ENCODE data around the gene UBE2QL1.

Gene UBE2QL1

DNA sequence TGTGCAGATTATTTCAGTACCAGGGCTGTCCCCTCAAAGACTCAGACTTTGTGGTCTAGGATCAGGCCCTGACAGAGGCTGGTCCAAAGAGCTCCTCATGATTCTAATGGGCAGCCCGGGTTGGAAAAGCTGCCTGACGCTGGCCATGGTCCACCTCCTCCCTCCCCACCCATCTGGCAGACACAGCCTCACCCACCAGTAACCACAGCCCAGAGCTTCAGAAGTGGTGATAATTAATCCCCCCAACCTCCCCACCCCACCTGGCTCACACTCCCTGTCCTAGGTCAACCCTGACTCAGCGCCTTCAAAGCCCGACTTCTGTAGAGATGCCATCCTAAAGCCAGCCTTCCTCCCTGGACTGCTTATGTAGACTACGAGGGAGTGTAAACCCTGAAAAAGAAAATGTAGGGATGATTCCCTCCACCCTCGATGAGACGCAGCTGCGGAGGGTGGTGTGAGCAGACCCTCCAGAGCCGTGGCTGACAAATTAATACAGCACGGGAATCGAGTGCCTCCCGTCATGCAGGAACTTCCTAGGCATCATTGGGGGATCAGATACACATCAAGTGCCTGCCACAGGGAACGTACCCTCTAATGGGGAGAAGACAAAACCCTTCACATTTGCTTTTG is 7.0 kb downstream of the UBE2QL1 start:
- DNase-seq: peak; percentile 70

DNA sequence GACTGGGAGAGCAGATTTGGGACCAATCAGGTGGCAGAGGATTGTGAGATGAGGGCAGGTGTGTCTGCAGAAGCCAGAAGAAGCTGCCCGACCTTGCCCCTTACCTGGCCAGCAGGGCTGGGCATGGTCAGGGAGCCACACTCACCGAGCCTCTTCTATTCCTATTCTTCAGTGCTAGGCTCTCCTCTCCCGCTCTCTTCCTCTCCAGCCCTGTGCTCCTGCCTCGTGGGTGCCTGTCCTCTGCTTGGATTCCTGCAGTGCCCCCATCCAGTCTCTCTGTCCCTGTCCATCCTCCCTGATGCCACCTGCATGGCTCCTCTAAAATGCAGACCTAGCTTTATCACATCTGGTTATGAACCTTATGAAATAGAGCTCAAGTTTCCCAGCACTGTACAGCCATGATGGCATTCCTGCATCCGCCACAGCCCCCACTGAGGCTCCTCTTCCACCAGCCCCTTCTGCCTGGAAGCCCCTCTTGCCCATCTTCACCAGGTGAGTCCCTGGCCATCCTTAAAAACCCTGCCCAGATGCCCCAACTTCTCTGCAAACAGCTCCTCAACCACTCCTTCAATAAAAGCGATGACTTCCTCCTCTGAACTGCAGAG is 8.2 kb downstream of the UBE2QL1 start:
- no peak for DNase-seq

DNA sequence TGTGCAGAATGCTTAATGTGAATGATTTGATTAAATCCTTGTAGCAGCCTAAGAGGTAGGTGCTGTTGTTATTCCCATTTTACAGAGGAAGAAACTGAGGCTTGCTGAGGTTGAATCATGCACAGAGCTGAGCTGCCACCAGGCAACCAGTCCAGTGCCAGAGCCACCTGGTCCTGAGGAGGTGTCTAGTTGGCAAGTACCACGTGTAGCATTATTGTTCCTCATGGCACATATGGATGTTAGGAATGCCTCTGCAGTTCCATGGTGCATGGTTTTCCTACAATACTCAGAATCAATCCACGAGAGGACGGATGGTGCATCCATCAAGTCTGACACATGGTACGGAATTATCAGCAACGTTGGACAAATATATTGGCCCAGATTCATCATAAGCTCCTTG is 8.9 kb downstream of the UBE2QL1 start:
- no peak for DNase-seq

DNA sequence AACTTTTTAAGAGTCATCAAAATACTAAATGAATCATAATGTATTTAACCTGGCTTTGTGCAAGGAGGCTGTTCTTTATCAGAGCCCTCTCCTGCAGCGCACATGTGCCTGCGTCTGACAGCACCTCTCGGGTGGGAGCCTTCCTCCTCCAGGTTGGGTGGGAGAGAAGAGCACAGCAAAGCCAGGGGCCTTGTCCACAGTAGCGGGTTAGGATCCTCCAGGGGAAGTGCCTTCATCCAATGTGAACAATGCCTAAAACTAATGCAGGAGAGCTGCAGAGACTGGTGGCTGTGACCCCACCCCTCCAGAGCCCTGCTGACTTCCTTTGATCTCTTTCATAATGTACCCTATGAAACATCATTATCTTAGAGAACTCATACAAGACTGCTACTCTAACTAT is 10.2 kb downstream of the UBE2QL1 start:
- DNase-seq: no peak

DNA sequence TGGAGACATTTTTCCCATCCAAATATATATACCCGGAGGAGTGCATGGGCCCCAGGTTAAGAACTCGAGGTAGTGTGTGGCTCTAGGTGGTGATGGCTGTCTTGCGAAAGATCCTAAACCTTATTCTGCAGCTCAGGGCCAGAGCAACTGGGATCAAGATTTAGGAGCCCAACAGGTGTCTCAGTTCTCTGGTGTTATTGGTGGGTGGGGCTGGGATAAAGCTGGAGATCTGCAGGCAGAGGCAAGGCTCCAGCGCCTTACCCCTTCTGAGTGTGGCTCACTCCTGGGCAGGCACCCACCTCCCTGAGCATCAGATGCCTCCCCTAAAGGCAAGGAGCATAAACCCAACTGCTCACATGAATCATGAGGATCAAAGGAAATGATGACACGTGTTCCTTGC is 11.2 kb downstream of the UBE2QL1 start:
- DNase-seq: peak; percentile 3

- DNase-seq: no peak
These were observed 12.3 kb downstream of the UBE2QL1 start for GRCh38 chr5:6461006-6461405.

DNA sequence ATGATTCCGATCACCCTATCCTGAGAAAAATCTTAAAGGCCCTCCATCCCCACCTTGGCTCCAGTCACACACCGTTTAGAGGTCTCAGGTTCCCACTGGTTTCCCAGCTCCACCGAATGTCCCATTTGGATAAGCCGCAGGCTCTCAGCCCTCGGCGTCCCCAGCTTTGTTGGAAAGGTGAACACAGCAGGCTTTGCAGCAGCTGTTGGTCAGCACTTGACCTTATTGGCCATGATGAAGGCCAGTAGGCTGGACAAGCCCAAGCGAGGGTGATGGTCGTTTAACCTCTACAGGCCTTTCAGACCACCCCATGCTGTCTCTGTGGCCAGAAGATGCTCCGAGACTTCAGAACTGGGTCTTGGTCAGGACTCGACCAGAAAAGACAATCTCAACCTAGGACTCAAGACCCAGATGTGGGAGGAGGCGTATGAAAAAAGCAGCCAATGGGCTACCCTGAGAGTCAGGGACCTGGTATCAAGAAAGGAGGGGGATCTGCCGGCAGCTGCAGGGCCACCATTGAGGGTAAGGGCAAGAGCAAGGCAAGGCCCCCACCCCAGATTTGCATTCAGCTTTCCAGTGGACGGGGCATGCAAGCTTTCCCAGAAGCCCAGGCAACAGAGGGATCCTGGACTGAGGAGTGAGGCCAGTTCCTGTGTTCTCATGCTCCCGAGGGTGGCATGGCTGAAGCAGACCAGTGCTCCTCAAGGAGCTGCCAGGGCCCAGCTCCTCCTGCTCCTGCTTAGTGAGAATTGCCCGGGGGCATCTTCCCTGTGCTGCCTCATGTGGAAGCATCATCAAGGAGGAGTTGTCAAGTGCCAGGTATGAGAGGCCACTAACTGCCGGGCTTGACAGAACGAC is 13.4 kb downstream of the UBE2QL1 start:
- DNase-seq: no peak

DNA sequence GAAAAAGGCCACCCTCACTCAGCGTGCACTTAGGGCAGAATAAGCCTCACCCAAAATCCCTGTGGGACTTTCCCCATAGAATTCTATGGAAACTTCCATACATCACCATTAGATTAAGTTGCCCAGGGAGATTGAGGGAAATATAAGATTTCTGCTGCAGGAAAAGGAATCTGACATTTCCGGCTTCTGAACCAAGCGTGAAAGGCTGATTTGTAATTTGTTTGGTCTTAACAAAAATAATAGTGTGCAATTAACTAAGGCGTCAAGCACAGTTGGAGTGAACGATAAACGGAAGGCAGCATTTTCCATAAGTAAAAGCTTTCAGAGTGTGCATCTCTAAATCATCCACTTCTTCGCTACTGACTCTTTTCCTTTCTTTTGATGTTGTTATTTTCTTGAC is 14.0 kb downstream of the UBE2QL1 start:
- DNase-seq: no peak

DNA sequence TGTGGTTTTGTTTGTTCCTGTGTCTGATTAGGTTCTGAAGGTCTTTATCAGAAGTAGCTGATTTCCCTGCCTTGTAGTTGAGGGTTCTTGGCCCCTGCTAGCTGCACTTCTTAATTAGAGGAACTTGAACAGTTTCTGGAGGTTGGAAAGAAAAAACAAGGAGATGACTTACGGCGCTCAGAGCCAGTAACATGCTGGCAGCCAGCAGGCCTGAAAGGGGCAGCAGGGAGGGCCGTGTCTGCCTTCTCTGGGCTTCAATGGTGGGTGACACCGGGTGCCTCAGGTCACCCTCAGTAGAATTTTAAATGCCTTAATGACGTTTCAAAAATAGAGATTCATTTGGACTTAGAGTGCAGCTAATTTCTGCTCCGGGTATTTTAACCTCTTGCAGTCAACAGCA is 15.8 kb downstream of the UBE2QL1 start:
- DNase-seq: no peak

DNA sequence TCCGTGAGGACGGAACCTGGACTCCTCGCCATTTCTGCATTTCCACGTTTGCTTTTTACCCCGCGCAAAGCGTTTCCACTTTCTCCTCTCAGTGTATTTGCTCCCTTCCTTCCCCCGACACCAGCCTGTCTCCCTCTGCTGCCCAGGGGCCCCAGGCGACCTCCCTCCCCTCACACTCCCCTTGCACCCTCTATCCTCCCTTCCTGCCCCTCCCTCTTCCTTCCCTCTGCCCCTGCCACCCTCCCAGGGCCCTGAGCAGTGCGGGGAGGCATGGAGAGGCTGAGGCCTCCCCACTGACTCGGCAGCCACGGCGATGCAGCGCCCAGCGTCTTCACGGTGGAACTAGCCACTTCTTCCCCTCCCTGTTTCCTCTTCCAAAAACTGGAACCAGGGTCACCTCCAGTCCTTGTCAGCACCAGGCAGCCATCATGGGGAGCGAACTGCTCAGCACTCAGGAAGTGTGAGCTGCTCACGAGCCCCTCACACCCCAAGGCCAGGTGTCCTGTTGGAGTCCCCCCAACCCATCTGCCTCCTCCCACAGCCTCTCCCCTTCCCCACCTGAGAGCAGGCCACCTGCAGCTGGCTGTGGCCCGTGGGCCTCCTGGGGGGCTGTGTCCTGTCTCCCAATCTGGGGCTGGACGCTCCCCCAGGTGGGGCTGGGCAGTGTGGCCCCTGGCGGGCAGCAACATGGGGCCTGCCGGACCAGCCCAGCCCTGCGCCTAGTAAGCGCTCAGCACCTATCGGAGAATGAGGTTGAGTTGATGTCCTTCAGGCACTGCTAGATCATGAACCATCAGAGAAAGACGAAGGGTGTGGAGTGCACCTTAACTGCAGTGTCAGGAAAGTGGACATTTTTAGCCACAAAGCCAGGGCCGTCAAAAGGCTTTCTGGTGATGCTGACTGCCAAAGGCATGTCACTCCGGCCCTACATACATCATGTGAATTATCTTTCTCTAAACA is 17.5 kb downstream of the UBE2QL1 start:
- DNase-seq: no peak

DNA sequence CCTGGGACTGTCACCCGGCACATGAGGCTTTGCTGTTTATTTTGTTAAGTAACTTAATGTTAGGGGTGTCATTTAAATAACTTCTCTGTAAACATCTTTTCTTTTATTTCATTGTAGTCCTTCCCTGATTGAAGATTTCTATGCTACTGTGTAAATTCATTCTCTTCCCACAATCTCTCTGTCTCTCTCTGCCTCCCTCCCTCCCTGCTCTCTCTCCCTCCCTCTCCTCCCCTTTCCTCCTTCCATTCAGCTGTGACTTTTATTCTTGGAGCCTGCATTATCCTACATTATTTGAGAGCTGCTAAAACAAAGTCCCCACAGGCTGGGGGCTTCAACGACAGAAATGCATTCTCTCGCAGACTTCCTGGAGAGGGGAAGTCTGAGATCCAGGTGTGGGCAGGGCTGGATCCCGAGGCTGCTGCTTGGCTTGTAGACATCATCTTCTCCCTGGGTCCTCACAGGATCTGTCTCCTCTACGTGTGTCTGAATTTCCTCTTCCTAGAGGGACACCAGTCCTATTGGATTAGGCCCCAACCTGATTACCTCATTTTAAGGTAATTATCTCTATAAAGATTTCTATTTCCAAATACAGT is 18.4 kb downstream of the UBE2QL1 start:
- peak; percentile 3 for DNase-seq

- no peak for DNase-seq
These were observed 18.9 kb downstream of the UBE2QL1 start for GRCh38 chr5:6467591-6467990.

GRCh38 chr5:6468104-6468503 is 19.4 kb downstream of the UBE2QL1 start:
- no peak for DNase-seq

- no peak for DNase-seq
These were observed 20.2 kb downstream of the UBE2QL1 start for GRCh38 chr5:6468870-6469269.

DNA sequence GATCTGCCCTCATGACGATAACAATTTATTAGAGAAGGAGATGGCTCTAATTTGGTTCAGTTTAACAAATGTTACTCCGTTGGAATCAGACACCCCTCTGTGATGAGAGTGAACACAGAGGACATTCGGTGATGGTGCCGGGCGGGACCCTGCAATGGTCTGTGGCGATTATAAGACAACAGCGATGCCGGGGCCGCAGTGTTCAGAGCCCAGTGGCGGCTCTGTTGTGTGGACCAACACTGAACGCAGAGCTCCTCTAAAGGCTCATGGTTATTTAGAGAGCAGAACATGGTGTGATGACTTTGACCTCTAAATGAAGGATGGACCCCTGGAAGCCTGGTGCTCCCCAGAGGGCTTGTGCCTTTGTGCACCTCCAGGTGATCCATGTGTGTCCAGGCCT is 21.2 kb downstream of the UBE2QL1 start:
- no peak for DNase-seq

DNA sequence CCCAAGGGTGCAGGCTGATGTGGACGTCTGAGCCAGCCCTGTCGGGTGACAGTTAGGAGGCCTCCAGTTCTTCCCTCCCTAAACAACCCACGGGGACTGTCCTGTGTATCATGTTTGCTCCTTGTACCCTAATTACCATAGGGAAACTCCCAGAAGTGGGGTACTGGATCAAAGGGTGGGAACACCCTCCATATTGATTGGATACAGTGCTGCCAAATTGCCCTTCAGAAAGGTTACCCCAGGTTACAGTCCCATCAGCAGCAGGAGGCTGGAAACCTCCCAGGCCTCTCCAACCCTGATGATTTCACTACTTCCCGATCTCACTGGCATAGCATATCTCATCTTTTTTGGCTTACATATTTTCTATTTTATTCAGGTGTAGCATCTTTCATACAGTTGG is 22.0 kb downstream of the UBE2QL1 start:
- DNase-seq: no peak

DNA sequence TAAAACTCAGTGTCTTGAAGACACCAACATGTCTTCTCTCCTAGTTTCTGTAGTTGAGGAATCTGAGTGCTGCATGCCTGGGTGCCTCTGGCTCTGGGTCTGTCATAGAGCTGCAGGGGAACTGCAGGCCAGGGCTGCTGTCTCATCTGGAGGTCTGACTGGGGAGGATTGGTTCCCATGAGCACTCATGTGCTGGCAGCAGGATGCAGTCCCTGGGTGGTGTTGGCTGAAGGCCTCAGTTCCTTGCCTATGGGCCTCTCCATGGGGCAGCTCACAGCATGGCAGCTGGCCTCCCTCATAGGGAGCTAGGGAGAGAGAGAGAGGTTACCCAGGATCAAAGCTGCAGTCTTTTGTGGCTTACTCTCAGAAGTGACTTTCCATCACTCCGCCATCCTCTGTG is 22.6 kb downstream of the UBE2QL1 start:
- DNase-seq: no peak

DNA sequence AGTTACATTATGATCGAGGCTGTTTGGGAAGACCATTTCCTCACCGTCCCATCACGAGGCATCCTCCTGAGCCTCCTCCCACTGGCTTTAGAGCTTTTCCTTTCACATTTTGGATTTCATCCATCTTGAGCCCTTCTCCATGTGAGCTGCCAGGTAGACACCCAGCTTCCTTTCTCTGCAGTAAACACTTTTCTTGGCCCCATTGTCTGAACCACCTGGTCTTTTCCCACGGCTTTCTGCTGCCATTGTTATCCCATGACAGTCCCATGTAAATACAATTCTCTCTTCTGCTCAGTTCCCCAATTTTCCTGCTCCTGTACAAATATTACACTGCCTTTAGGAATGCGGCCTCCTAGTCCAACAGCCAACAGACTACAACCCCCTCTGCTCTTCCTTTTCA is 24.1 kb downstream of the UBE2QL1 start:
- no peak for DNase-seq

DNA sequence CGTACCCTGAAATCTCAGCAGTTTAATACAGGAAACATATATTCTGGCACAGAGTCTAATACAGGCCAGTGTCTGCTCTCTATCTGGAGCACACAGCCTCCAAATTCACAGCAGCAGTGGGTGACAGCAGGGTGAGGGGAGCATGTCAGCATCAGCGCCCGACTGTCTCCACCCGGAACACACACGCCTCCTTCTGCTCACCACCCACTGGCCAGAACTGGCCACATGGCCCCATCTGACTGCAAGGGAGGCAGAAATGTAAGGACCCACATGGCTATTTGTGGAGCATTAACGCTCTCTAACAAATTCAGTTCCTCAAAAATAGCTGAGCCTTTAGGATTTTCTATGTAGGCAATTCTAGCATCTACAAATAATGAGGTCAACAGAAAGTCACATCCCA is 24.6 kb downstream of the UBE2QL1 start:
- DNase-seq: no peak

GRCh38 chr5:6475626-6476312 is 27.1 kb downstream of the UBE2QL1 start:
- DNase-seq: peak; percentile 16

DNA sequence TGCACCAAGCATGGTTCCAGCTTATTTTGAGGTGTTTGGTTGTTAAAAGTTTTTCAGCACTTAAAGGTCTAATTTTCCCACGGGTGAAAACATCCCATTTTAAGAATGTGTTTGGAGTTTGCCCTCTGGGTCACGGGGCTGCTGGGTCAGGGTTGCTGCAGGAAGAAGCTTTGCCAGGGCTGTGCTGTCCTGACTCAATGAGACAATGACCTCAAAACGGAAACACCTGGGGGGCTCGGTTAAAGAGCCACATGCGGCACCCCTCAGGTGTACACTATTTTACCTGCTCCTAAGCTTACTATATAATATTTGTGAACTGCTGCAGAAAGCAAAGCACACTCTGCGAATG is 27.6 kb downstream of the UBE2QL1 start:
- no peak for DNase-seq

GRCh38 chr5:6478793-6479192 is 30.1 kb downstream of the UBE2QL1 start:
- no peak for DNase-seq
